GM13977 (cell line): ENCODE results near the gene YARS2.

Experiments used
- DNase-seq: peaks from one replicate; pipeline ENCODE4 v3.0.0; 2012; ENCODE audit warnings: low spot score
- in situ Hi-C: fragments of 300-500 bp; cut with MboI; formaldehyde crosslinking; loops from one replicate; pipeline ENCODE4 v1.12.0; 2022; ENCODE audit warnings: low sequenced_read_pairs, low pct_unique_long_range_greater_than_20kb, mixed read lengths, inconsistent platforms; ENCODE audit not compliant: unreplicated experiment
- TF ChIP-seq, protein P1 (sequence below): IDR thresholded peaks from 2 replicates; pipeline ENCODE4 v1.5.1; 2012; ENCODE audit warnings: mild to moderate bottlenecking, control low read depth; ENCODE audit not compliant: insufficient read depth; ENCODE audit errors: extremely low read depth, missing control alignments

Gene YARS2

DNA sequence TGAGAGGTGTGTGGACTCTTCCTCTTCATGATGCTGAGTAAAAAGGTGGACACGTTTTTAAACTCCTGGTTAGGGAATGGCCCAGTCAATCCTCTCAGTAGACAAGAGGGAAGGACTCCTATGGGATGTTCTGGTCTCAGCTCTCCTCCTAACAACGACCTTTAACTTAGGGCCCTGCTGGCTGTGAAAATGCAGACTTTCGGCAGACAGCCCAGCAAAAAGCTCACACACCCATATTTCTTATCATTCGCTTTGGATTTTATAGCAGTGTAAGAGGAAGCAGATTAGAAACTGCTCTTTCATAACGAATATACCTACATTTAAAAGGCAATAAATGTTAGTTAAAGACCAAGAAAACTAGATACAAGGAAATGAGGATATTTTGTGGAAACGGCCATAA lies 18.0 kb upstream of the YARS2 start:
- TF ChIP-seq, protein P1, sequence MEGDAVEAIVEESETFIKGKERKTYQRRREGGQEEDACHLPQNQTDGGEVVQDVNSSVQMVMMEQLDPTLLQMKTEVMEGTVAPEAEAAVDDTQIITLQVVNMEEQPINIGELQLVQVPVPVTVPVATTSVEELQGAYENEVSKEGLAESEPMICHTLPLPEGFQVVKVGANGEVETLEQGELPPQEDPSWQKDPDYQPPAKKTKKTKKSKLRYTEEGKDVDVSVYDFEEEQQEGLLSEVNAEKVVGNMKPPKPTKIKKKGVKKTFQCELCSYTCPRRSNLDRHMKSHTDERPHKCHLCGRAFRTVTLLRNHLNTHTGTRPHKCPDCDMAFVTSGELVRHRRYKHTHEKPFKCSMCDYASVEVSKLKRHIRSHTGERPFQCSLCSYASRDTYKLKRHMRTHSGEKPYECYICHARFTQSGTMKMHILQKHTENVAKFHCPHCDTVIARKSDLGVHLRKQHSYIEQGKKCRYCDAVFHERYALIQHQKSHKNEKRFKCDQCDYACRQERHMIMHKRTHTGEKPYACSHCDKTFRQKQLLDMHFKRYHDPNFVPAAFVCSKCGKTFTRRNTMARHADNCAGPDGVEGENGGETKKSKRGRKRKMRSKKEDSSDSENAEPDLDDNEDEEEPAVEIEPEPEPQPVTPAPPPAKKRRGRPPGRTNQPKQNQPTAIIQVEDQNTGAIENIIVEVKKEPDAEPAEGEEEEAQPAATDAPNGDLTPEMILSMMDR, result no peak
- DNase-seq, result no peak
- in situ Hi-C loops, result loop anchor here (25.0 kb wide), 1 partner anchor 139 kb away; no protein-coding TSS in a partner anchor

DNA sequence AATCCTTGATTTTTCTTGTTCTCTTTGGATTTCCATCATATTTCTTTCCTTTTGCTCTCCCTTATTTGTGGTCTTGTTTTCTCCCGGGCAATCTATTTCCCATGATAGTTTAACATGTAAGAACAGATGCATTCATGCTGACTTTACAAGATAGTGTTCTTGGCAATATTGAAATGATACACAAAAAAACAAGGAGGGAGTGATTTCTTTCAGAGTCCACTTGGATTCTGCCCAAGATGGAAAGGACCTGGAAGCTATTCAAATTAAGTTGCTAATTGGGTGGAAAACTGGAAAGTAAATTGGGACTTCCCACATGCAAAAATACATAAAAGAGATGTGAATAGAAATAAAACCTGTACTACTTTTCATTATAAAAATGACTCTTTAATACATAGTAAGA lies 14.4 kb upstream of the YARS2 start:
- TF ChIP-seq, protein P1, result no peak
- in situ Hi-C loops, result loop anchor here (25.0 kb wide), 1 partner anchor 142 kb away; no protein-coding TSS in a partner anchor
- no peak for DNase-seq

DNA sequence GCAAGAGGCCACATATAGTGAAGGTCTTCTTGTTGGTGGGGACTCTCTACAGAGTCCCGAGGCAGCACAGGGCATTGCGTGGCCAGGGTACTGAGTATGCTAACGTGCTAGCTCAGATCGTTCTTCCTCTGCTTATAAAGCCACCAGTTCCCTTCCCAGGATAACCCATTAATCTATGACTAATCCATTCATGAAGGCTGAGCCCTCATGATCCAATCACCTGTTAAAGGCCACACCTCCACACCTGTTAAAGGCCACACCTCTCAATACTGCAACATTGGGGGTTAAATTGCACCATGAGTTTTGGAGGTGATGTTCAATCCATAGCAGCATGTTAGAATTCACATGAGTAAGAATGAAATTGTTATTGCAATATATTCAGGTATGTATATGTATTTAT lies 12.8 kb upstream of the YARS2 start:
- no peak for DNase-seq
- TF ChIP-seq, protein P1, result no peak
- in situ Hi-C loops, result loop anchor here (25.0 kb wide), 1 partner anchor 144 kb away; no protein-coding TSS in a partner anchor

DNA sequence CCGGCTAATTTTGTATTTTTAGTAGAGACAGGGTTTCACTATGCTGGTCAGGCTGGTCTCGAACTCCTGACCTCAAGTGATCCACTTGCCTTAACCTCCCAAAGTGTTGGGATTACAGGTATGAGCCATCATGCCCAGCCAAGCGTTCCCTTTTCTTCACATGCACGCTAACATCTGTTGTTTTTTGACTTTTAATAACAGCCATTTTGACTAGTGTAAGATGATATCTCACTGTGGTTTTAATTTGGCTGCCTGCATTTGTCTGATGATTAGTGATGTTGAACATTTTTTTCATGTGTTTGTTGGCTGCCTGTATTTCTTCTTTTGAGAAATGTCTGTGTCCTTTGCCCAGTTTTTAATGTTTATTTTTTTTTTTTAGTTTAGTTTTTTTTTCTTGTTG lies 10.2 kb upstream of the YARS2 start:
- in situ Hi-C loops, result loop anchor here (25.0 kb wide), 1 partner anchor 146 kb away; no protein-coding TSS in a partner anchor
- TF ChIP-seq, protein P1, result no peak
- no peak for DNase-seq

DNA sequence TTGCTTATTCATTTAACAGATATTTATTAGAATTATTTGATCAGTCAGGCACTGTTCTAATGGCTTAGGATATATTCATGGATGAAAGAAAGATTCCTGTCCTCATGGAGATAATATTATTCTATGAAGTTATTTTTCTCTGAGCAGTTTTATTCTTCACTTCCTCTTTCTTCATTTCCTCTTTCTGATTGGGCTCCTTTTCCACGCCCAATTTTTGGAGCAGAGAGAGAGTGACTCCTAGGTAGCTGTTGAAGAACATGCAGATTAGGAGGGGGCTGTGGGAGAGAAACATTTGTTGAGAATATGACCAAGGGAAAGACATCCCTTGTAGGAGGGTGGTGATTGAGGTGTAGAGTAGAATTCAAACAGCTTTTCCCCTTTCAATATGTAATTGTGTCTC lies 6.0 kb upstream of the YARS2 start:
- TF ChIP-seq, protein P1, result no peak
- no peak for DNase-seq
- in situ Hi-C loops, result loop anchor here (25.0 kb wide), 1 partner anchor 151 kb away; no protein-coding TSS in a partner anchor

DNA sequence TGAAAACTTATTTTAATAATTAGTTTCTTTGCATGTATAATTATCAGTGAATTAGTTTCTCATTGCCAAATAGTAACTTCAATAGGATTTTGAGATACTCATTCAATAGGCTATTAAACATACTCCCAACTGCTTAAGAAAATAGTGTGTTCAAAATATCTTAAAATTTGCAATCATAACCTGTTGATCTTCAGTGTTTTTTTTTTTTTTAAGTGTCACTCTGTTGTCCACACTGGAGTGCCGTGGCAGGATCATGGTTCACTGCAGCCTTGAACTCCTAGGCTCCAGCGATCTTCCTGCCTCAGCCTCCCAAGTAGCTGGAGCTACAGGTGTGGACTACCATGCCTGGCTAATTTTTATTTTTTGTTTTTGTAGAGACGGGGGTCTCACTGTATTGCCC lies 1.5 kb upstream of the YARS2 start:
- in situ Hi-C loops, result loop anchor here (10.0 to 25.0 kb wide), 3 partner anchors 155 to 1268 kb away; partner anchors contain the start of gene ALG10
- DNase-seq, result no peak
- TF ChIP-seq, protein P1, result no peak
